ENCODE results near the gene TSEN54. TPM values are rescaled to one million over a fixed set of nuclear protein-coding genes. Genes with fewer than 3 reads are reported as not detected.

The TSEN54 gene
- total RNA-seq, 1 donor, result 8.0 TPM

- no peak overlapping the region for H3K4me3 ChIP-seq (ENCODE audit: low read depth, low read length)
- no peak for TF ChIP-seq CTCF (IDR thresholded peaks at IDR 0.05; ENCODE audit: insufficient read depth, low read length)
- DNase-seq (ENCODE audit: low read depth), result no peak
These were observed 34.9 kb upstream of the TSEN54 start for GRCh38 chr17:75481194-75482068.

- DNase-seq (ENCODE audit: low read depth), result no peak
- no peak overlapping the region for H3K4me3 ChIP-seq (ENCODE audit: low read depth, low read length)
- TF ChIP-seq CTCF (IDR thresholded peaks at IDR 0.05; ENCODE audit: insufficient read depth, low read length), result no peak
These were observed 34.0 kb upstream of the TSEN54 start for GRCh38 chr17:75482098-75482942.

- H3K4me3 ChIP-seq (ENCODE audit: low read depth, low read length), result no peak overlapping the region
- TF ChIP-seq CTCF (IDR thresholded peaks at IDR 0.05; ENCODE audit: insufficient read depth, low read length), result no peak
- DNase-seq (ENCODE audit: low read depth), result no peak
These were observed 30.6 kb upstream of the TSEN54 start for GRCh38 chr17:75485688-75486087.

- no peak for TF ChIP-seq CTCF (IDR thresholded peaks at IDR 0.05; ENCODE audit: insufficient read depth, low read length)
- no peak for DNase-seq (ENCODE audit: low read depth)
- no peak overlapping the region for H3K4me3 ChIP-seq (ENCODE audit: low read depth, low read length)
These were observed 30.2 kb upstream of the TSEN54 start for GRCh38 chr17:75486151-75486550.

- TF ChIP-seq CTCF (IDR thresholded peaks at IDR 0.05; ENCODE audit: insufficient read depth, low read length), result no peak
- no peak for DNase-seq (ENCODE audit: low read depth)
- no peak overlapping the region for H3K4me3 ChIP-seq (ENCODE audit: low read depth, low read length)
These were observed 29.4 kb upstream of the TSEN54 start for GRCh38 chr17:75486951-75487350.

- no peak for TF ChIP-seq CTCF (IDR thresholded peaks at IDR 0.05; ENCODE audit: insufficient read depth, low read length)
- no peak for DNase-seq (ENCODE audit: low read depth)
- no peak overlapping the region for H3K4me3 ChIP-seq (ENCODE audit: low read depth, low read length)
These were observed 28.8 kb upstream of the TSEN54 start for GRCh38 chr17:75487351-75488070.

All from fibroblast of the aortic adventitia (primary cell).